Tracheal epithelial cell (primary cell): ENCODE results near the gene CTDSP1. TPM values are rescaled to one million over a fixed set of nuclear protein-coding genes. Genes with fewer than 3 reads are reported as not detected.

Source experiments
- total RNA-seq: library from RNA; depleted of rRNA; stranded (reverse); fragments of >200 nt; gene quantifications from 2 replicates; pipeline ENCODE4 v1.2.1, GENCODE V29; 2014

The CTDSP1 gene, protein sequence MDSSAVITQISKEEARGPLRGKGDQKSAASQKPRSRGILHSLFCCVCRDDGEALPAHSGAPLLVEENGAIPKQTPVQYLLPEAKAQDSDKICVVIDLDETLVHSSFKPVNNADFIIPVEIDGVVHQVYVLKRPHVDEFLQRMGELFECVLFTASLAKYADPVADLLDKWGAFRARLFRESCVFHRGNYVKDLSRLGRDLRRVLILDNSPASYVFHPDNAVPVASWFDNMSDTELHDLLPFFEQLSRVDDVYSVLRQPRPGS
- total RNA-seq: 40.3 and 52.3 TPM in 2 replicates

DNA sequence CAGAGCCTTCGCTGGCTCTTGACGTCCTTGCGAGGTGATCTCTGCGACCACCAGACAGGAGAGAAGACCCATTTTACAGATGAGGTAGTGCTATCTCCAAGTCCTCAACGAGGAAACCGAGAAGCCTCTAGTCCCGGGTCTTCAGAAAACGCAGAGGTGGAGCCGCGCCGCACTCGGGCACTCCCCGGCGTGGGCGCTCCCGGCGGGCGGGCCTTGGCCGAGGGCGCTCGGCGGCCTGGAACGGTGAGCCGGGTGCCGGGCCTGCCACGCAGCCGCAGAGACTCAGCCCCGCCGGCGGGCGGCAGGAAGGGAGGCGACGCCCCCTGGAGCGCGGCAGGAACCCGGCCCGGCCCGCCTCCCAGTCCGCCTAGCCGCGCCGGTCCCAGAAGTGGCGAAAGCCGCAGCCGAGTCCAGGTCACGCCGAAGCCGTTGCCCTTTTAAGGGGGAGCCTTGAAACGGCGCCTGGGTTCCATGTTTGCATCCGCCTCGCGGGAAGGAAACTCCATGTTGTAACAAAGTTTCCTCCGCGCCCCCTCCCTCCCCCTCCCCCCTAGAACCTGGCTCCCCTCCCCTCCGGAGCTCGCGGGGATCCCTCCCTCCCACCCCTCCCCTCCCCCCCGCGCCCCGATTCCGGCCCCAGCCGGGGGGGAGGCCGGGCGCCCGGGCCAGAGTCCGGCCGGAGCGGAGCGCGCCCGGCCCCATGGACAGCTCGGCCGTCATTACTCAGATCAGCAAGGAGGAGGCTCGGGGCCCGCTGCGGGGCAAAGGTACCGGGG, at the start of gene CTDSP1:
CTDSP1 (plus strand) TSS at position 478 of the 776 bp plus-strand sequence; CDS start at position 701, 223 bp downstream.

DNA sequence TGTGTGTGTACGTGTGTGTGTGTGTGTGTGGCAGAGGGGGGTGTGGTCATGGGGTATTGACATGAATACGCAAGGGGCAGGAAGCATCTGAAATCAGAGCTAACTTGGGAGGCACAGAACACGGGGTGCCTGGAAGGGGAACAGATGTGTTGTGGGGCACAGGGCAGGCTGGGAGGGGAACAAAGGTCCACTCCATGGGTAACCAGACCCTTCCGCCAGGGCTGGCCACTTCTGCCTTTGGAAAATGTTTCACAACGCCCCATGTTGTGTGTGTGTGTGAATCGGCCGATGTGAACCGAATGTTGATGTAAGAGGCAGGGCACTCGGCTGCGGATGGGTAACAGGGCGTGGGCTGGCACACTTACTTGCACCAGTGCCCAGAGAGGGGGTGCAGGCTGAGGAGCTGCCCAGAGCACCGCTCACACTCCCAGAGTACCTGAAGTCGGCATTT, 17.7 kb upstream of the CTDSP1 start, which contains the start of gene SLC11A1:
SLC11A1 (plus strand) TSS at position 358 of the 451 bp plus-strand sequence. CDS start 96 bp downstream, outside the sequence.

DNA sequence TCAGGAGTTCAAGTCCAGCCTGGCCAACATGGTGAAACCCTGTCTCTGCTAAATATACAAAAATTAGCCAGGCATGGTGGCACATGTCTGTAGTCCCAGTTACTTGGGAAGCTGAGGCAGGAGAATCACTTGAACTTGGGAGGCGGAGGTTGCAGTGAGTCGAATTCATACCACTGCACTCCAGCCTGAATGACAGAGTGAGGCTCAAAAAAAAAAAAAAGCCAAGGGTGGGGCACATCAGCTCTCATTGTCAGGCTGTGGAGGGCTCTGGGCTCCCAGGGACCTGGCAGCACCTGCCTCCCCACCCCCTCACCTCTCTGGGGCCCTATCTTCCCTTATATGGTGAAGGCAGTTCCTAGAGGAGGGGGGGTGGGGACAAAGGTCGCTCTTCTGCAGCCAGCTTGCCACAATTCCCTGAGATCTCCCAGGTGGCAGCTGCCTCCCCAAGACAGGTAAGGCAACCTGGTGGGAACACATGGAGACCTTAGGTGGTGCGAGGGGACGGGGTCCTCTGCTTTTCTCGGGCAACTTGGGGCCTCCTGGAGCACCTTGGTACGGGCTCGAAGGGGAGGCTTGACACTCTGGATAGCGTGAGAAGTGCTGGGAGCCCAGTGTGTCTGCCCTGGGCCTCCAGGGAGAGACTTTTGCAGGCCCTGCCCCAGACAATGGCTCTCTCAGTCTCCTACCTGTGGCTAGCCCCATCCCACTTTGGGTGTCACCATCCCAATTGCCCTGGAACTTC, 19.2 kb downstream of the CTDSP1 start, which contains the start of gene VIL1:
VIL1 (plus strand) TSS at position 407 of the 742 bp plus-strand sequence. CDS start 4,656 bp downstream, outside the sequence.

Other genes starting within 250 kb of the CTDSP1 start
- not detected in 2 replicates for gene CXCR1, start 232.9 kb upstream of the CTDSP1 start, total RNA-seq
- 396 and 434 TPM in 2 replicates for gene ARPC2, start 182.7 kb upstream of the CTDSP1 start, total RNA-seq
- gene GPBAR1, start 138.9 kb upstream of the CTDSP1 start, total RNA-seq: 0.43 TPM in 1 of 2 replicates, not detected in the other
- gene AAMP, start 129.7 kb upstream of the CTDSP1 start, total RNA-seq: 208 and 211 TPM in 2 replicates
- 20.7 and 24.8 TPM in 2 replicates for gene PNKD, start 129.3 kb upstream of the CTDSP1 start, total RNA-seq
- gene TMBIM1, start 107.4 kb upstream of the CTDSP1 start, total RNA-seq: 676 and 698 TPM in 2 replicates
- not detected in 2 replicates for gene CATIP, start 43.0 kb upstream of the CTDSP1 start, total RNA-seq
- gene SLC11A1, start 17.6 kb upstream of the CTDSP1 start, total RNA-seq: 0.21 and 1.4 TPM in 2 replicates
- gene VIL1, start 19.3 kb downstream of the CTDSP1 start, total RNA-seq: not detected in 2 replicates
- 10.6 and 13.6 TPM in 2 replicates for gene USP37, start 168.5 kb downstream of the CTDSP1 start, total RNA-seq
- gene CNOT9, start 169.0 kb downstream of the CTDSP1 start, total RNA-seq: 42.4 and 56.7 TPM in 2 replicates
- 1.2 and 1.3 TPM in 2 replicates for gene PLCD4, start 208.0 kb downstream of the CTDSP1 start, total RNA-seq